HepG2 (cell line): Measurements from ENCODE around the gene CDH23. TPM values are rescaled to one million over a fixed set of nuclear protein-coding genes. Genes with fewer than 3 reads are reported as not detected.

ENCODE experiments used
- ATAC-seq: fragments of 200-7000 bp; cut with Tn5 transposase; 3 replicates; pipeline ENCODE4 v1.9.1; 2020; ENCODE audit warnings: mild to moderate bottlenecking, moderate library complexity
- BruUV-seq: library from RNA; stranded (reverse); fragments of 400-500 nt; replicated peaks from 2 replicates; lab custom pipeline; 2021; lab: Mats Ljungman, UMichigan
- CTCF ChIA-PET: fragments of 300-600 bp; formaldehyde crosslinking; extraction: SDS; loops from one replicate; lab custom pipeline; 2021; ENCODE audit warnings: low total read pairs, inconsistent platforms, low intra/inter-chr PET ratio; lab: Yijun Ruan, JAX
- POLR2A ChIA-PET: fragments of 350-600 bp; sonication (Branson Sonifier 250); formaldehyde crosslinking; loops from one replicate; lab custom pipeline; 2020; ENCODE audit warnings: antibody characterized with exemption, inconsistent platforms; lab: Yijun Ruan, JAX
- DNase-seq: peaks from one replicate; pipeline ENCODE4 v3.0.0-alpha.2; 2015; ENCODE audit warnings: low spot score
- FAIRE-seq: peaks from 3 replicates; lab custom pipeline; 2011; peaks lifted over from hg19 to GRCh38; lab: Jason Lieb, UNC
- H2AFZ ChIP-seq: one replicate; pipeline ENCODE4 v1.6.1; 2011; ENCODE audit warnings: low read length, inconsistent platforms
- H3K27ac ChIP-seq: fragments of 300-600 bp; 3 replicates; pipeline ENCODE4 v1.8.0; 2011; ENCODE audit warnings: mixed run types, mild to moderate bottlenecking, mixed read lengths, low read length, inconsistent platforms; ENCODE audit not compliant: insufficient read depth; ENCODE audit errors: extremely low read length
- H3K27me3 ChIP-seq, 2 experiments: fragments of 200-600 bp in 1 of 2; 2 replicates in 1 of 2; 3 replicates in 1 of 2; pipeline versions ENCODE4 v1.6.0 to v1.8.0; 2011; ENCODE audit warnings: low read length in 2 of 2, mild to moderate bottlenecking in 2 of 2, moderate library complexity in 2 of 2, inconsistent platforms in 1 of 2; ENCODE audit not compliant: insufficient read depth in 2 of 2, control insufficient read depth in 1 of 2
- H3K36me3 ChIP-seq, 2 experiments: fragments of 200-600 bp in 1 of 2; replicated peaks in 1 of 2; 2 replicates in 1 of 2; 3 replicates in 1 of 2; pipeline versions ENCODE4 v1.5.1 to v1.8.0; 2011; ENCODE audit warnings: low read length in 2 of 2, inconsistent platforms in 1 of 2; ENCODE audit not compliant: insufficient read depth in 2 of 2, control insufficient read depth in 1 of 2
- H3K4me1 ChIP-seq: 2 replicates; pipeline ENCODE4 v1.5.1; 2012; ENCODE audit warnings: low read length, inconsistent platforms; ENCODE audit not compliant: insufficient read depth
- H3K4me2 ChIP-seq: 2 replicates; pipeline ENCODE4 v1.6.0; 2011; ENCODE audit warnings: low read depth, low read length, inconsistent platforms
- H3K4me3 ChIP-seq, 3 experiments: fragments of 200-600 bp in 1 of 3; sonication (generic), shearing (Covaris generic) in 1 of 3; replicated peaks in 1 of 3; 2 replicates each; pipeline ENCODE4 v1.5.1; 2011 to 2016; ENCODE audit warnings: low read length in 3 of 3, inconsistent platforms in 2 of 3, low read depth in 2 of 3, mild to moderate bottlenecking in 2 of 3, control low read depth in 1 of 3, mixed read lengths in 1 of 3; ENCODE audit not compliant: insufficient read depth in 1 of 3
- H3K79me2 ChIP-seq: one replicate; pipeline ENCODE4 v1.6.1; 2011; ENCODE audit warnings: low read length, inconsistent platforms; ENCODE audit not compliant: insufficient read depth
- H3K9ac ChIP-seq: 2 replicates; pipeline ENCODE4 v1.6.0; 2011; ENCODE audit warnings: mild to moderate bottlenecking, low read depth, low read length, inconsistent platforms; ENCODE audit not compliant: insufficient read depth
- H3K9me3 ChIP-seq: 2 replicates; pipeline ENCODE4 v1.5.1; 2012; ENCODE audit warnings: mild to moderate bottlenecking, low read length
- H4K20me1 ChIP-seq: 2 replicates; pipeline ENCODE4 v1.6.0; 2011; ENCODE audit warnings: inconsistent platforms, mild to moderate bottlenecking, low read length, moderate library complexity; ENCODE audit not compliant: insufficient read depth
- DMAP1 ChIP-seq: IDR thresholded peaks from 2 replicates; pipeline ENCODE4 v1.6.1; 2016
- HES4 ChIP-seq: sonication (generic); formaldehyde crosslinking; IDR thresholded peaks from 2 replicates; pipeline ENCODE4 v1.9.0; 2021; ENCODE audit warnings: mild to moderate bottlenecking, missing genetic modification reagents, borderline replicate concordance
- HOMEZ ChIP-seq: IDR thresholded peaks from 2 replicates; pipeline ENCODE4 v1.6.1; 2016; ENCODE audit warnings: low read depth
- LBX2 ChIP-seq: sonication (generic); formaldehyde crosslinking; IDR thresholded peaks from 2 replicates; pipeline ENCODE4 v1.5.0; 2020; ENCODE audit warnings: missing genetic modification reagents, mild to moderate bottlenecking, borderline replicate concordance
- MXD3 ChIP-seq: IDR thresholded peaks from 2 replicates; pipeline ENCODE4 v1.6.1; 2016; ENCODE audit warnings: mild to moderate bottlenecking, missing biosample characterization, missing genetic modification reagents
- SAFB2 ChIP-seq: sonication (generic); formaldehyde crosslinking; IDR thresholded peaks from 2 replicates; pipeline ENCODE4 v1.5.1; 2020; ENCODE audit warnings: missing genetic modification reagents, low read depth, mild to moderate bottlenecking, borderline replicate concordance
- ZBTB44 ChIP-seq: sonication (generic); formaldehyde crosslinking; IDR thresholded peaks from 2 replicates; pipeline ENCODE4 v1.4.0; 2020; ENCODE audit warnings: missing genetic modification reagents
- ZNF354B ChIP-seq: sonication (generic); formaldehyde crosslinking; IDR thresholded peaks from 2 replicates; pipeline ENCODE4 v1.8.0; 2022; ENCODE audit warnings: mild to moderate bottlenecking, missing genetic modification reagents
- ZNF569 ChIP-seq: sonication (generic); formaldehyde crosslinking; IDR thresholded peaks from 2 replicates; pipeline ENCODE4 v1.5.0; 2020; ENCODE audit warnings: mild to moderate bottlenecking, missing genetic modification reagents, moderate library complexity, borderline replicate concordance
- WGBS: methylation state at CpG from one replicate; pipeline ENCODE4 v1.1.6; 2017; ENCODE audit warnings: low lambda C conversion rate; 5-methylcytosine and 5-hydroxymethylcytosine counted together
- in situ Hi-C: cut with HindIII; loops from 2 replicates; pipeline ENCODE4 v1.10.0; 2017; ENCODE audit warnings: low pct_unique_long_range_greater_than_20kb; ENCODE audit not compliant: extremely low pct_ligation_motif_present
- intact Hi-C: fragments of 100-400 bp; cut with micrococcal nuclease; formaldehyde crosslinking; loops from one replicate; pipeline ENCODE4 v1.10.0; 2022; ENCODE audit not compliant: unreplicated experiment
- polyA plus RNA-seq, 8 experiments: library from polyadenylated mRNA; depleted of rRNA in 3 of 8; stranded (reverse) in 7 of 8; unstranded in 1 of 8; fragments of >200 nt; fragmentation: Illumina TruSeq in 4 of 8; extraction: Trizol in 4 of 8; gene quantifications; 2 replicates each; pipeline versions ENCODE4 v1.2.1 to v1.2.3, GENCODE V29; 2011 to 2016; ENCODE audit warnings: low read depth in 4 of 8, missing spikeins in 1 of 8, mixed read lengths in 1 of 8; ENCODE audit not compliant: insufficient read depth in 1 of 8
- total RNA-seq, 5 experiments: library from RNA; depleted of rRNA; stranded (reverse); fragments of >200 nt; fragmentation: Illumina TruSeq; extraction: Trizol; gene quantifications; 2 replicates each; pipeline ENCODE4 v1.2.3, GENCODE V29; 2016; ENCODE audit warnings: low read depth in 1 of 5

Gene CDH23
- total and polyA plus RNA-seq, 2 of the 13 experiments (the other 11 are each of a cell fraction or from before 2014, with no cell fraction given): 0.13 TPM; not detected in 1

- H4K20me1 ChIP-seq: no peaks in the 10 kb centered on the region
- in situ Hi-C loops: no loop called here
- TF ChIP-seq DMAP1 (CRISPR knock-in tag) (no peak), ZNF354B (no peak), MXD3 (no peak), LBX2 (CRISPR knock-in tag) (no peak), SAFB2 (no peak), ZNF569 (CRISPR knock-in tag) (no peak), HOMEZ (CRISPR knock-in tag) (no peak), ZBTB44 (CRISPR knock-in tag) (no peak), HES4 (CRISPR knock-in tag) (no peak)
- TF ChIP-seq, all 625 proteins: peak for 0
- no peak overlapping the region for H2AFZ ChIP-seq
- FAIRE-seq: no peak
- CTCF ChIA-PET: no interaction called here
- no peaks in the 10 kb centered on the region for H3K36me3 ChIP-seq
- no peak overlapping the region for H3K9ac ChIP-seq
- WGBS: 33% methylated on average over 5 of the region's 11 CpGs
- intact Hi-C loops: no loop called here
- DNase-seq: no peak
- POLR2A ChIA-PET: no interaction called here
- H3K9me3 ChIP-seq: no peaks in the 10 kb centered on the region
- H3K4me3 ChIP-seq: no peak overlapping the region
- H3K4me2 ChIP-seq: no peak overlapping the region; the same call in 1 of the 2 replicates
- H3K4me1 ChIP-seq: peaks cover 54% of the 10 kb centered on the region
- no TSS peak for BruUV-seq
- H3K79me2 ChIP-seq: no peaks in the 10 kb centered on the region
- peaks cover 6 to 32% of the 10 kb centered on the region in 2 experiments; a peak in 3 of 5 replicates for H3K27me3 ChIP-seq
- peak; percentile 6; the same call in 1 of the 3 replicates for ATAC-seq
- no peak overlapping the region for H3K27ac ChIP-seq
These were observed 360.7 kb downstream of the CDH23 start for GRCh38 chr10:71757399-71757922.
